Astrocyte (in vitro differentiated cells and primary cell): ENCODE results near the gene UBQLN4. TPM values are rescaled to one million over a fixed set of nuclear protein-coding genes. Genes with fewer than 3 reads are reported as not detected.

Source experiments
- DNase-seq: peaks from one replicate; pipeline ENCODE4 v3.0.0-alpha.2; 2010; ENCODE audit warnings: low read depth
- FAIRE-seq: peaks from 2 replicates; lab custom pipeline; 2011; peaks lifted over from hg19 to GRCh38; lab: Jason Lieb, UNC
- H2AFZ ChIP-seq: 2 replicates; pipeline ENCODE4 v1.6.0; 2012; ENCODE audit warnings: low read depth, low read length, inconsistent platforms
- H3K27ac ChIP-seq: 2 replicates; pipeline ENCODE4 v1.5.1; 2011; ENCODE audit warnings: low read depth, low read length, inconsistent platforms
- H3K27me3 ChIP-seq: 2 replicates; pipeline ENCODE4 v1.6.0; 2011; ENCODE audit warnings: low read length, inconsistent platforms; ENCODE audit not compliant: insufficient read depth
- H3K36me3 ChIP-seq: 2 replicates; pipeline ENCODE4 v1.5.1; 2011; ENCODE audit warnings: low read length, inconsistent platforms; ENCODE audit not compliant: insufficient read depth
- H3K4me1 ChIP-seq: 2 replicates; pipeline ENCODE4 v1.5.1; 2011; ENCODE audit warnings: low read length, inconsistent platforms; ENCODE audit not compliant: insufficient read depth
- H3K4me2 ChIP-seq: 2 replicates; pipeline ENCODE4 v1.6.0; 2012; ENCODE audit warnings: low read length, inconsistent platforms
- H3K4me3 ChIP-seq: 2 replicates; pipeline ENCODE4 v1.5.1; 2011; ENCODE audit warnings: low read depth, mild to moderate bottlenecking, low read length, inconsistent platforms; ENCODE audit not compliant: insufficient read depth
- H3K79me2 ChIP-seq: 2 replicates; pipeline ENCODE4 v1.6.0; 2012; ENCODE audit warnings: mild to moderate bottlenecking, low read length, inconsistent platforms; ENCODE audit not compliant: insufficient read depth
- H3K9ac ChIP-seq: 2 replicates; pipeline ENCODE4 v1.6.0; 2012; ENCODE audit warnings: mild to moderate bottlenecking, low read length, inconsistent platforms
- H3K9me3 ChIP-seq: 2 replicates; pipeline ENCODE4 v1.5.1; 2012; ENCODE audit warnings: low read depth, mild to moderate bottlenecking, low read length, inconsistent platforms; ENCODE audit not compliant: insufficient read depth
- H4K20me1 ChIP-seq: 2 replicates; pipeline ENCODE4 v1.6.0; 2012; ENCODE audit warnings: low read length, inconsistent platforms; ENCODE audit not compliant: insufficient read depth
- H3K27ac Mint-ChIP-seq: one replicate; pipeline ENCODE4 v1.8.0; 2021; ENCODE audit warnings: mild to moderate bottlenecking, mixed read lengths; ENCODE audit not compliant: unreplicated experiment
- H3K27me3 Mint-ChIP-seq: one replicate; pipeline ENCODE4 v1.8.0; 2021; ENCODE audit warnings: low read depth, mixed read lengths; ENCODE audit not compliant: unreplicated experiment
- H3K36me3 Mint-ChIP-seq: one replicate; pipeline ENCODE4 v1.8.0; 2021; ENCODE audit warnings: low read depth, mixed read lengths; ENCODE audit not compliant: unreplicated experiment
- H3K4me1 Mint-ChIP-seq: one replicate; pipeline ENCODE4 v1.8.0; 2021; ENCODE audit warnings: low read depth, mixed read lengths; ENCODE audit not compliant: unreplicated experiment
- H3K4me3 Mint-ChIP-seq: one replicate; pipeline ENCODE4 v1.8.0; 2021; ENCODE audit warnings: mild to moderate bottlenecking, moderate library complexity, mixed read lengths; ENCODE audit not compliant: unreplicated experiment
- H3K9me3 Mint-ChIP-seq: one replicate; pipeline ENCODE4 v1.8.0; 2021; ENCODE audit warnings: mild to moderate bottlenecking, mixed read lengths; ENCODE audit not compliant: unreplicated experiment
- EZH2 ChIP-seq: IDR thresholded peaks from 2 replicates; pipeline ENCODE4 v1.6.1; 2012; ENCODE audit warnings: mild to moderate bottlenecking, low read length, inconsistent platforms; ENCODE audit not compliant: insufficient read depth
- total RNA-seq: library from RNA; stranded (reverse); gene quantifications from 2 replicates; pipeline ENCODE4 v1.2.1, GENCODE V29; 2021
- TF ChIP-seq, protein P1 (sequence below): IDR thresholded peaks from 2 replicates; pipeline ENCODE4 v1.5.1; 2011; ENCODE audit warnings: low read depth, mild to moderate bottlenecking, inconsistent platforms, low read length, moderate library complexity; ENCODE audit not compliant: insufficient read depth

Gene UBQLN4
- total RNA-seq, 1 donor from 2014 or later = 40.0 TPM

DNA sequence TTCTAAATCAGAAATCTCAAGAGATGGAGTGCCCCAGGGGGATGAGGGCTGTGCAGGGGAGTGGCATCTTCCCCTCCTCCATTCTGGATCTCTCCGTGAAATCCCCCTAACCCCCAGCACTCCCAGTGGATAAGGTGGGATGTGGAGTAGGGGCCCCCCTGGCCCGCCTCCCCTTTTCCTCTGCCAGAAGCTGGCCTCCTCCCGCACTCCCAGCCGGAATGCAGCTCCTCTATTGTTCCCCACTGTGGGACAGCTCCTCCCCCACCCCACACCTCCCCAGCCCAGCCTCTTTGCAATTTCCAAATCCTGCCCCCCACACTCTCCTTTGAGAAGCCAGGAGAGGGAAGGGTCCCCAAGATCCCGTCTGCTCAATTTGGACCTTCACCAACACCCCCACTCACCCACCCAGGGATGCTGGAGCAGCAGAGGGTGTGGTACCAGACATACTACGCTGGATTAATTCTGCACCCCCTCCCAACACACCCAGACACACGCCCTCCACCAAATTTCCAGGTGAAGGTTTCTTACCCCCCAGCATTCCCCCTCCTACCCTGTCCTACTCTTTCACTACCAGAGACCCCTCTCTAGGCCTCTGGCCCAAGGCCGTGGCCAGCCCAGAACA, 26.8 kb upstream of the UBQLN4 start:
- Histone ChIP-seq H3K4me1 (peaks cover 37% of the 10 kb centered on the region), H2AFZ (no peak overlapping the region), H3K4me2 (peak overlapping the region; percentile 94), H3K27ac (peak overlapping the region; percentile 57), H3K36me3 (peaks cover 2% of the 10 kb centered on the region), H3K4me3 (peak overlapping the region; percentile 91), H4K20me1 (peaks cover 75% of the 10 kb centered on the region), H3K79me2 (peaks cover 93% of the 10 kb centered on the region), H3K9ac (peak overlapping the region; percentile 94), H3K9me3 (no peaks in the 10 kb centered on the region), H3K27me3 (no peaks in the 10 kb centered on the region)
- H3K36me3 Mint-ChIP-seq = peaks cover 17% of the 10 kb centered on the region
- DNase-seq (no peak), FAIRE-seq (no peak)
- TF ChIP-seq, protein P1, sequence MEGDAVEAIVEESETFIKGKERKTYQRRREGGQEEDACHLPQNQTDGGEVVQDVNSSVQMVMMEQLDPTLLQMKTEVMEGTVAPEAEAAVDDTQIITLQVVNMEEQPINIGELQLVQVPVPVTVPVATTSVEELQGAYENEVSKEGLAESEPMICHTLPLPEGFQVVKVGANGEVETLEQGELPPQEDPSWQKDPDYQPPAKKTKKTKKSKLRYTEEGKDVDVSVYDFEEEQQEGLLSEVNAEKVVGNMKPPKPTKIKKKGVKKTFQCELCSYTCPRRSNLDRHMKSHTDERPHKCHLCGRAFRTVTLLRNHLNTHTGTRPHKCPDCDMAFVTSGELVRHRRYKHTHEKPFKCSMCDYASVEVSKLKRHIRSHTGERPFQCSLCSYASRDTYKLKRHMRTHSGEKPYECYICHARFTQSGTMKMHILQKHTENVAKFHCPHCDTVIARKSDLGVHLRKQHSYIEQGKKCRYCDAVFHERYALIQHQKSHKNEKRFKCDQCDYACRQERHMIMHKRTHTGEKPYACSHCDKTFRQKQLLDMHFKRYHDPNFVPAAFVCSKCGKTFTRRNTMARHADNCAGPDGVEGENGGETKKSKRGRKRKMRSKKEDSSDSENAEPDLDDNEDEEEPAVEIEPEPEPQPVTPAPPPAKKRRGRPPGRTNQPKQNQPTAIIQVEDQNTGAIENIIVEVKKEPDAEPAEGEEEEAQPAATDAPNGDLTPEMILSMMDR = no peak
- no peak for TF ChIP-seq EZH2
- no peaks in the 10 kb centered on the region for H3K27me3 Mint-ChIP-seq
- peak overlapping the region; percentile 77 for H3K27ac Mint-ChIP-seq
- H3K9me3 Mint-ChIP-seq = no peaks in the 10 kb centered on the region
- H3K4me1 Mint-ChIP-seq = peaks cover 40% of the 10 kb centered on the region
- H3K4me3 Mint-ChIP-seq = peak overlapping the region; percentile 97

DNA sequence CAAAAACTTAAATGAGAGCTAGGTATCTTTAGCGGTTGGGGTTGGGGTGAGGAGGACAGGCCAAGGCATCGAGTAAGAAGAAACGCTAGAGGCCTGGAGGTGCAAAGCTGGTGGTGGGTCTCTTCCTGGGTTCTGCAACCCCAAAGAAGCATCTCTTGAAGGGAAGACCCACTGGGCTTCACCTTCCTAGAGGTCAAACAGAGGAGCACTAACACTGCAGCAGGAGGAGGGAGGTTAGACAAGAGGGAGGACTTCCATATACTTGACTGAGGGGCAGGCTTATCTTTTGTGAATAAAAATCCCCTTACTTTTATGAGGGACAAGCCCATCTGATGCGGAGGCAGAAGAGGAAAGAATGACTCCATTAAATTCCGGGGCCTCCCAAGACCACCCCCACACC, 26.2 kb upstream of the UBQLN4 start:
- no peak for TF ChIP-seq EZH2
- TF ChIP-seq, protein P1 = no peak
- DNase-seq (no peak), FAIRE-seq (no peak)
- Histone ChIP-seq H3K9ac (peak overlapping the region; percentile 94), H3K27ac (no peak overlapping the region), H3K27me3 (no peaks in the 10 kb centered on the region), H3K4me1 (peaks cover 37% of the 10 kb centered on the region), H2AFZ (no peak overlapping the region), H3K9me3 (no peaks in the 10 kb centered on the region), H3K4me3 (peak overlapping the region; percentile 91), H3K36me3 (peaks cover 2% of the 10 kb centered on the region), H3K4me2 (peak overlapping the region; percentile 94), H3K79me2 (peaks cover 93% of the 10 kb centered on the region), H4K20me1 (peaks cover 75% of the 10 kb centered on the region)
- Mint-ChIP-seq H3K27ac (peak overlapping the region; percentile 34), H3K9me3 (no peaks in the 10 kb centered on the region), H3K36me3 (peaks cover 18% of the 10 kb centered on the region), H3K4me1 (peaks cover 40% of the 10 kb centered on the region), H3K27me3 (no peaks in the 10 kb centered on the region), H3K4me3 (peak overlapping the region; percentile 97)

DNA sequence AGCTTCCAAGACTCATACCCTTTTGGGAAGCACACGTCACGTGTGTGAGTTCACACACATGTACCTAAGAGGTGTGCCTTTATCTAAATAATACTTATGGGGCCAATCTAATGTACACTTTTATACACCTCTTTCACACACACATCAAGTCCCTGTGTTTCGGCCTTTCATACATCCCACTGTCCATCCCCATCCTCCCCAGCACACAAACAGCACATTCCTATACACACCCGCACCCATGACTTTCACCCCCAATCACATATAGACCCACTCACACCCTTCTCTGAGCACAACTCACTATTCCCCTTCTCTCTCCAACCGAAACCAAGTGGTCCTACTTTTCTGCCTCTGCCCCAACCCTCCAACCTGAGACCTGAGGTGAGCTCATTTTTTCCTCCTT, 25.1 kb upstream of the UBQLN4 start:
- Histone ChIP-seq H3K4me1 (peaks cover 30% of the 10 kb centered on the region), H3K4me2 (peak overlapping the region; percentile 94), H2AFZ (no peak overlapping the region), H3K79me2 (peaks cover 85% of the 10 kb centered on the region), H3K27ac (no peak overlapping the region), H3K9me3 (no peaks in the 10 kb centered on the region), H4K20me1 (peaks cover 73% of the 10 kb centered on the region), H3K27me3 (no peaks in the 10 kb centered on the region), H3K9ac (peak overlapping the region; percentile 52), H3K36me3 (peaks cover 2% of the 10 kb centered on the region), H3K4me3 (no peak overlapping the region)
- Mint-ChIP-seq H3K9me3 (no peaks in the 10 kb centered on the region), H3K4me3 (peak overlapping the region; percentile 76), H3K4me1 (peaks cover 38% of the 10 kb centered on the region), H3K27me3 (no peaks in the 10 kb centered on the region), H3K36me3 (peaks cover 18% of the 10 kb centered on the region), H3K27ac (no peak overlapping the region)
- no peak for FAIRE-seq
- TF ChIP-seq, protein P1 = no peak
- no peak for TF ChIP-seq EZH2
- DNase-seq = no peak
